GM21423 (cell line): ENCODE results near the gene NAALADL2.

Source experiments
- ATAC-seq: cut with Tn5 transposase; IDR thresholded peaks from one replicate; pipeline ENCODE4 v1.9.1; 2021; ENCODE audit warnings: mild to moderate bottlenecking, moderate library complexity; ENCODE audit not compliant: unreplicated experiment

The NAALADL2 gene

GRCh38 chr3:175193815-175194518, 334.8 kb downstream of the NAALADL2 start:
- peak; percentile 70 for ATAC-seq

GRCh38 chr3:175198991-175199783, 340.1 kb downstream of the NAALADL2 start:
- no peak for ATAC-seq

- ATAC-seq, result no peak
Measured at GRCh38 chr3:175199961-175200360, 340.8 kb downstream of the NAALADL2 start.

GRCh38 chr3:175200391-175201095, 341.4 kb downstream of the NAALADL2 start:
- ATAC-seq, result no peak

- no peak for ATAC-seq
Measured at GRCh38 chr3:175207361-175207760, 348.2 kb downstream of the NAALADL2 start.

- ATAC-seq, result no peak
Measured at GRCh38 chr3:175208326-175208725, 349.2 kb downstream of the NAALADL2 start.

GRCh38 chr3:175211466-175211865, 352.3 kb downstream of the NAALADL2 start:
- ATAC-seq, result no peak

GRCh38 chr3:175212896-175213295, 353.8 kb downstream of the NAALADL2 start:
- ATAC-seq, result no peak

- ATAC-seq, result no peak
Measured at GRCh38 chr3:175214216-175214615, 355.1 kb downstream of the NAALADL2 start.

GRCh38 chr3:175215833-175216232, 356.7 kb downstream of the NAALADL2 start:
- ATAC-seq, result no peak

- no peak for ATAC-seq
Measured at GRCh38 chr3:175222356-175222755, 363.2 kb downstream of the NAALADL2 start.

GRCh38 chr3:175224051-175224450, 364.9 kb downstream of the NAALADL2 start:
- ATAC-seq, result no peak

- no peak for ATAC-seq
Measured at GRCh38 chr3:175226444-175226843, 367.3 kb downstream of the NAALADL2 start.

GRCh38 chr3:175227126-175227525, 368.0 kb downstream of the NAALADL2 start:
- ATAC-seq, result no peak

GRCh38 chr3:175233957-175234940, 375.1 kb downstream of the NAALADL2 start:
- no peak for ATAC-seq

- ATAC-seq, result no peak
Measured at GRCh38 chr3:175238801-175239200, 379.7 kb downstream of the NAALADL2 start.

GRCh38 chr3:175240921-175241320, 381.8 kb downstream of the NAALADL2 start:
- no peak for ATAC-seq

GRCh38 chr3:175242243-175242642, 383.1 kb downstream of the NAALADL2 start:
- ATAC-seq, result no peak

GRCh38 chr3:175246234-175246633, 387.1 kb downstream of the NAALADL2 start:
- no peak for ATAC-seq

GRCh38 chr3:175246766-175247165, 387.6 kb downstream of the NAALADL2 start:
- ATAC-seq, result no peak
